GM23248 (cell line): ENCODE data around the gene GABRB3.

Source experiments
- EZH2 ChIP-seq: fragments of 200-600 bp; sonication (generic); IDR thresholded peaks from 2 replicates; pipeline ENCODE4 v1.6.1; 2018; ENCODE audit warnings: antibody characterized with exemption, mild to moderate bottlenecking; ENCODE audit not compliant: insufficient read depth, poor library complexity, severe bottlenecking
- EZH2phosphoT487 ChIP-seq: fragments of 200-600 bp; sonication (generic); IDR thresholded peaks from 2 replicates; pipeline ENCODE4 v1.6.1; 2018; ENCODE audit warnings: antibody characterized with exemption, moderate library complexity, mild to moderate bottlenecking, low read depth; ENCODE audit not compliant: insufficient read depth

DNA sequence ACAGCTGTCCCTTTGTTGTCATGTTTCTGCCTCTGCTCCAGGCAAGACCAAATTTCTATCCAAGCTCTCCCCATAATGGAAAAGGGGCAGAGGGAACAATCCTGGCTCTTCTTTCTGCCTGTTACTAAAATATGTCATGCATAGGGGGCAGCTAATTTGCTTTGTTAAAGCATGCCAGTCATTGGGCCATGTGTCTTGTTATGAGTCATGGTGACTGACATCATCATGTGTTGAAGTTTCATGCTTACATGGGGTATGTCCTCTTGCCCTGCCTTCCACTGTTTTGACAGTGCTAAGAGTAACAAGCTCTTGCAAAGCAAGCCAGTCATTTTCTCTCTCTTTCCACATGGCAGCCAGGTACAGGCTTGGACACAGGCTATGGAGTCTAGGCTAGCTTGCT, 268.9 kb downstream of the GABRB3 start:
- TF ChIP-seq EZH2 (no peak), EZH2phosphoT487 (no peak)
